Measurements from ENCODE around the gene HOXB1.

GRCh38 chr17:48530208-48530886 lies 464 bp downstream of the HOXB1 start:
- TF ChIP-seq MAX (IDR thresholded peaks at IDR 0.05) (no peak), SRF (IDR thresholded peaks at IDR 0.05; ENCODE audit: low read depth, low read length) (no peak), BCL11A (IDR thresholded peaks at IDR 0.05; ENCODE audit: low read depth in 2 of 2, low read length in 2 of 2) (no peak), ZNF274 (IDR thresholded peaks at IDR 0.05; ENCODE audit: borderline replicate concordance, extremely low read depth, low read length) (no peak), CTCF (IDR thresholded peaks at IDR 0.05; ENCODE audit: control extremely low read depth in 1 of 3, insufficient read depth in 1 of 3, low read depth in 1 of 3, low read length in 3 of 3) (no peak), SIN3A (conservative IDR thresholded peaks at IDR 0.05 in 1 of 2, IDR thresholded peaks at IDR 0.05 in 1 of 2; ENCODE audit: low read depth in 1 of 2, low read length in 2 of 2) (no peak), YY1 (IDR thresholded peaks at IDR 0.05; ENCODE audit: low read depth, low read length) (no peak), NRF1 (IDR thresholded peaks at IDR 0.05; ENCODE audit: low read depth, low read length) (no peak), GTF2F1 (IDR thresholded peaks at IDR 0.05; ENCODE audit: borderline replicate concordance, low read depth, low read length) (no peak), SP1 (IDR thresholded peaks at IDR 0.05; ENCODE audit: low read depth, low read length) (no peak), RXRA (IDR thresholded peaks at IDR 0.05; ENCODE audit: insufficient read depth, low read depth, low read length) (no peak)
